ENCODE data around the gene MUL1. TPM values are rescaled to one million over a fixed set of nuclear protein-coding genes. Genes with fewer than 3 reads are reported as not detected.

The MUL1 gene
- total RNA-seq, 1 donor from 2014 or later = 28.1 TPM

GRCh38 chr1:20484519-20485462 lies 23.2 kb downstream of the MUL1 start:
- peak; percentile 2 for DNase-seq

DNA sequence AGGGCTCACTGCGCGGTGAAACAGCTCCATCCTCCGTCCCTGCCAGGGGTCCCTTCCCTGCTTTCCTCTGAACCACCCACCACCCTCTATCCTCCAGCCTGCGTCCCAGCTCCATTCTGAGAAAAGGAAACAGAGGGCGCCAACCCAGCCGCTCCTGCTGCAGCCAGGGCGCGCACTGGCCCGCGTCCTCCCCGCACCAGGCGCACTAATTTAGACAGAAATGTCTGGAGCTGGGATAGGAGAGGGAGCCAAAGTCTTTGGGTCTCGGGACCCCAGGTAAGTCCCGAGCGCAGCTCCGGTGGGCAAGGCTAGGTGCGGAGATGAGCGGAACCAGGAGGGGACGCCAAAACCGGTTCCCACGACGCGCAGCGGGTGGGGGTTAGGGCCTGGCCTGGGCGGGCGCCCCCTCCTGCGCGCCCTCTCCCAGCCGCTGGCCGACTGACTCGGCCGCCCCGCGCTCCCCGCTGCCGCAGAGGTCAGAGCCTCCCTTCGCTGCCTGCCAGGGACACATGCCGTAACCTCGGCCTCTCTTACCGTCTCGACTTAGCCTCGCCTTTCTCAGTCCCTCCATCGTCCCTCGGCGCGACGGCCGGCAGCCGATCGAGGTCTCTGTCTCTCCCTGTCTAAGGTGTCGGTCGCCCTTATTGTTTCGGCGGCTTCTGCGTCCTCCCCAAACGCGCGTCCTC lies 24.0 kb downstream of the MUL1 start:
- peak; percentile 14 for DNase-seq

GRCh38 chr1:20483098-20483832 lies 24.7 kb downstream of the MUL1 start:
- no peak for DNase-seq

GRCh38 chr1:20481643-20482498 lies 26.1 kb downstream of the MUL1 start:
- DNase-seq = no peak

DNA sequence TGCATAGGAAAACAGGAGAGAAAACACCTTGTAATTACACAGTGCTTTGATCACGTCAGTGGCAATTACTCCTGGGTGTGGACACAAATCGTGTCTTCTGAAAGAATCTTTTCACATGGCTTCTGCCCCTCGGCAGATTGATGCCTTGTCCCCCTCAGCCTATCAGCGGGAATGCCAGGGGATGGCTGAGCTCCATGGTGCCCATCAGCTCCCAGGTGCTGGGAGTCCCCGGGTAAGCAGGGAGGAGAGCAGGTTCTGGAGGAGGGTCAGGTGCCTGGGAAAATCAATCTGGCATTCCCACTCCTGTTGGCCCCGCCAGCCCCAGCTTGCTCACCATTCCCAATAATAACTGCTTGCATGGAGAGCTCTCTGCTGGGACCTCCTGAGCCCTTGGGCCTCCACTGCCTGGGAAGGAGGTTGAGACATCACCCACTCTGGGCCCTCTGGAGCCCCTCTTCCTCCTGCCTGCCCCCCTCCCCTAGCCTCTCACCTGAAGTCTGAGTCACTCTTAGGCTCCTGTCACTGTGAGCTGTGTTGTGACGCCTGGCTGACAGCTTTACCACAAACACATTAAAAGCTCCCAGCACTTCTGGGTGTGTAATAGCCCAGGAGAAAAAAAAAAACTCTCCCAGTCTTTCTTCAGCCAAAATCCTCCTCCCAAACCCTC lies 26.9 kb downstream of the MUL1 start:
- DNase-seq = no peak

DNA sequence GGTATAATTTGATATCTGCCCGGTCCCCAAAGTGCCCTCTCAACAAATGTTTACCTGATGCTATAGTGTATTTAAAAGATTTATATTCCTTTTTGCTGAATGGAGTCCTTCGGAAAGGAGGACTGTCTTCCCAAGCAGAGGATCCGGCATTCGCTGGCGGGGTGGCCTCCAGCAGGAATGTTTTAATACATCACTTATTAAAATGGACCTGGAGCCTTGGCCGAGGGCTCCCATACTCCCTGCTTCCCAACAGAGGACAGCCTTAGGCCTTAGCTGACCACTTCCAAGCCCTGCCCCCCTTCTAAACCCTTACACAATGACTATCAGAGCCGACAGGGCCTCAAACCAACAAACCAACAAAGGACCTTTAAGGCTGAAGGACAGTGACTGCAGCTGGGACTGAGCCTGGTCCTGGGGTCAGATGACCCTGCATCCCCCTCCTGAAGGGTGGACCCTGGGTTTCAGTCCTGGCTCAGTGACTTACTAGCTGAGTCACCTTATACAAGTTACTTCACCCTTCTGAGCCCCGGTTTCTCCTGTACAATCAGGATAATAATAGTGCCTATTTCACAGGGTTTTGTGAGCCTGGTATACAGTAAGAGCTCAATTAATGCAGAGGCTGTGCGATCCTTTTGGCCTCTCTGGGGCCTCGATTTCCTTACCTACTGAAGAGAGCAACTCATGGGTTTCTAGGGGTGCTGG lies 27.6 kb downstream of the MUL1 start:
- no peak for DNase-seq

DNA sequence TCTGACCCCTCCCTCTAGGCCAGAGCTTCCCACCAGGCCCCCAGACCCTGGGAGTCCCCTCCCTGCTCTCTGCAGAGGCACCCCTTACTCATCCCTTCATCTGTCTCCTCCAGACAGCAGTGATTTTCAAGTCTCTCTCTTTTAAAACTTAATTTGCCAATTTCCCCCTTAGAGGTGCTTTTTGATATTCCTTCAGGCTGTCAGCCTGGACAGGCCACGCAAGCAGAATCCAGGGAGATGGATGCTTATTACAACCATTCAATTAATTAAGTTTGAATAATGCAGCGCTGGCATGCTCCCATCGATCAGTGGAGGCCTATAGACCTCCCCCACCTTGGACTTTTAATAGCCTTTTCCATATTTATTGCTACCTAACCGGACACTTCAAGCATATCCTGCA lies 28.1 kb downstream of the MUL1 start:
- DNase-seq = no peak

DNA sequence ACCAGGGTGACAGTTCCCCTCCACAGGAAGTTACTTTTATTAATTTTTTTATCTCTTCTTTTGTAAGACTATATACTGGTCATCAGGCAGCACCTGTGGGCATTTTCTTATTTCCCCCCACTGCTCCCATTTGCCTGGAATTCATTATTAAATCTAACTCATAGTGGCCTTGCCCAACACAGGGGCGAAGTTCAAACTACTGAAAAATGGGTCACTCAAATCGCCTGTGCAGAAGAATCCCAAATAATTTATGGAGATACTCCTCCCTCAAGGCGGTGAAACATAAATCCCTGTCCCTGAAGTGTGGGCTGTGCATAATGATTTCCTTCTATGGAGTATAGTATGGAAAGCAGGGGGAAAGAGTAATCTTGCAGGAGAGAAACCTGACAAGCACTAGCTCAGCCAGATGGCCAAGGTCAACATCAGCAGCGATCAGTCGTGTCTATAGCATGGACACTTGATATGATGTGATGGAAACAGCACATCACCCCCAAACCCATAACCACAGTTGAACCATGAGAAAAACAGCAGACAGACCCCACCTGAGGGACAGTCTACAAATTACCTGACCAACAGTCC lies 29.8 kb downstream of the MUL1 start:
- DNase-seq = no peak

GRCh38 chr1:20477348-20478056 lies 30.4 kb downstream of the MUL1 start:
- DNase-seq = peak; percentile 51

DNA sequence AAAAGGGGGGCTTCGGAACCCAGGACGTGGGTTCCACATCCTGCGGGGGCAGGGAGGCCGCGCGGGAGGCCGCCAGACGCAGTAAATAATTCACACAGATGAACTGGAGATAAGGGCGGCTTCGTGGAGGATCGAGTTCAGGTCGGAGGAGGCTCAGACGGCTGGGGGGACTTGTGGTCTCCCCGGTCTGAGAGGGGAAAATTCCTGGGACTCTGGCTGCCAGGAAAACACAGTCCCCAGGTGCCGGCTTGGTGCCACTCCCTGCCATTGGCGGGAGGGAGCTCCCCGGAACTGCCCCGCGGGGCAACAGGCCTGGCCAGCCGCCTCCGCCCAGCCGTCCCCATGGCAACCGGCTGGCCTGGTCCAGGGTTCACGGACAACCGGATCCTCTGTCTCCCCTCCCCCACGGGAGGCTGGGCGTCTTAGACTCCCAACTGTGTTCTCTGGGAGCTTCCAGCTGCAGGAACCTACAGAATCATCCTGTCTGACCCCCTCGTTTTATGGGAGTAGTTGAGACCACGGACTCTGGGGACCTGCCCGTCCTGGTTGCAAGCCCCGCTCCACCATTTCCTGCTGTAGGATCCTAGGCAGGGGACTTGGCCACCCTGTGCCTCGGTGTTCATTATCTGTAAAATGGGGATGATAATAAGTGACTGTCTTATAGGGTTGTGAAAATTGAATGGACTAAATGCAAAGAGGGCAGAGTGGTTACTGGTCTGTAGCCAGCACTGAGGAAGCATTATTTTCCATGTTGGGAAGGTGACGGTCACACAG lies 31.5 kb downstream of the MUL1 start:
- peak; percentile 8 for DNase-seq

DNA sequence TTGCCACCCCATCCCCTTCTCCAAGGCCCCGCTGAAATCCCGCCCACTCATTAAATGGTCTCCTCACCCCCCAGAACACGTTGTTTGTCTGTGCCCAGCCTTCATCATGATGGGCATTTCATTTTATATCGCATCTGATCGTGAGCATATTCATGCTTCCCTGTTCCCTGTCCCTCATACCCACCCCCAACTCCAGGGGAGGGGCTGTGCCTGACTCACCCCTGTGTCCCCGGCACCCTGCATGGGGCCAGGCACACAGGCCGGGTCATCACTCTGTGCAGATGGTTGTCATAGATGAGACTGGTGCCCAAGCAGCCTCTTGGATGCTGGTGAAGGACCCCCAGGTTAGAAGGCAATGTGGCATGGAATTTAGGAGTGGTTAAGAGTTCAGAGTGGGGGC lies 33.0 kb downstream of the MUL1 start:
- no peak for DNase-seq

DNA sequence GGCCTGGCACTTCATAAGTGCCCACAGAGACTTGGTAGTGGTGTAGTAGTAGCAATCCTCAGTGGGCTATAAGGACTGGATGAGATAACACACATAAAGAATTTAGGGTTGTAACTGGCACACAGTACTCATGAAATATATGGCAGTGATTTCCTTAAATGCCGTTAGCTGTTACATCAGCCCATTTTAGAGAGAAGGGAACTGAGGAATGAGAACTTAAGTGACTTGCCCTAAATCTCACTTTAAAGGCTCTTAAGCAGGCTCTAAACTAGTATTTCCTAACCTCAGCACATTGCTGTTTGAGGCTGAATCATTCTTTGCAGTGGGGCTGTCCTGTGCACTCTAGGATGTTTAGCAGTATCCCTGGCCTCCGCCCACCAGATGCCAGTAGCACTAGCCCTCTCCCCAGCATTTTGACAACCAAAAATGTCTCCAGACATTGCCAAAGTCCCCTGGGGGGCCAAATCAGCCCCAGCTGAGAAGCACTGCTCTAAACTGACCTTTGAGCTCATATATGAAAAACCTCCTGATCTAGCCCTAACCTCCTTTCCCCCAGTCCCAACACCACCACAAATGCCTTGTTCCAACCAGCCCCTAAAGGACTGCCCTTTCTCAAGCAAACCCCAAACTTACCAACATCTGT lies 33.5 kb downstream of the MUL1 start:
- DNase-seq = no peak

DNA sequence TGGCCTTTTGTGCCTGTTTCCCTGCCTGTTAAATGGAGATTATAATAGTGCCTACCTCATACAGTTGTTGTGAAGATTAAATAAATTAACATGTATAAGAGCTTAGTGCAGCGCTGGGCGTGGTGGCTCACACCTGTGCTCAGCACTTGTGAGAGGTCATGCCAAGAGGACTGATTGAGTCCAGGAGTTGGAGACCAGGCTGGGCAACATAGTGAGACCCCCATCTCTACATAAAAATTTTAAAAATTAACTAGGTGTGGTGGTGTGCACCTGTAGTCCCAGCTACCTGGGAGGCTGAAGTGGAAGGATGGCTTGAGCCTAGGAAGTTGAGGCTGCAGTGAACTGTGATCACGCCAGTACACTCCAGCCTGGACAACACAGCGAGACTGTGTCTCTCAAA lies 34.1 kb downstream of the MUL1 start:
- DNase-seq = no peak

GRCh38 chr1:20472860-20473711 lies 34.9 kb downstream of the MUL1 start:
- DNase-seq = peak; percentile 84

DNA sequence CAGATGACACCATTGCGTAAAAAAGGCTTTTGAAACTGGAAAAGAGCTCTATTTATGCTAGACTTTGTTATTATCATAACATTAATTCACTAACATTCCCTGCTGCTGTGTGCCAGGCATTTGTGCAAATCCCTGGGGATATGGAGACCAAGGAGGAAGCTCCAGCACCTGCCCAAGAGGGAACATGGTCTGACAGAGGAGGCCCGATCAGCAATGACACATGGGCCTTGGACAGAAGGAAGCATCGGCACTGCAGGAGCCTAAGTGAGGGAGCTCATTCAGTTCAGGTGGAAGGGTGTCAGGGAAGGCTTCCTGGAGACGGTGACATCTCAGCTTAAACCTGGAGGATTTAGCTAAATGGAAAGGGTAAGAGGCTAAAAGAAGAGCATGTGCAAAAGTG lies 35.8 kb downstream of the MUL1 start:
- no peak for DNase-seq

DNA sequence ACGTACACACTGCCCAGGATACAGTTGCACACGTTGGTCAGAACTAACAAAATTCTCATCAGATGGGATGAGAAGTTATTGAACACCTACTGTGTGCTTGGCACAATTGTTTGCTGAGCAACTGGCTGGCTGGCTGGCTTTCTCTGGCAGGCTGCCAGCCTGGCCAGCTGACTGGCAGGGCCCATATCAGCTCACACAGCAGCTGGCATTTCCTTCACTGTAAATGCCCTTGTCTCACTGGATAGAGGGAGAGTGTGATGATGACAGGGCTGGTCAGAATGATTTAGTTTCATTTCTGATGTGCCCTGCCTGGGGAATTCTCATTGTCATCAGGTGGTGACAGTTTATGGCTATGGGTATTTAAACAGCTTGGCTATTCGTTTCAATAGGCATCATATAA lies 37.8 kb downstream of the MUL1 start:
- peak; percentile 62 for DNase-seq

DNA sequence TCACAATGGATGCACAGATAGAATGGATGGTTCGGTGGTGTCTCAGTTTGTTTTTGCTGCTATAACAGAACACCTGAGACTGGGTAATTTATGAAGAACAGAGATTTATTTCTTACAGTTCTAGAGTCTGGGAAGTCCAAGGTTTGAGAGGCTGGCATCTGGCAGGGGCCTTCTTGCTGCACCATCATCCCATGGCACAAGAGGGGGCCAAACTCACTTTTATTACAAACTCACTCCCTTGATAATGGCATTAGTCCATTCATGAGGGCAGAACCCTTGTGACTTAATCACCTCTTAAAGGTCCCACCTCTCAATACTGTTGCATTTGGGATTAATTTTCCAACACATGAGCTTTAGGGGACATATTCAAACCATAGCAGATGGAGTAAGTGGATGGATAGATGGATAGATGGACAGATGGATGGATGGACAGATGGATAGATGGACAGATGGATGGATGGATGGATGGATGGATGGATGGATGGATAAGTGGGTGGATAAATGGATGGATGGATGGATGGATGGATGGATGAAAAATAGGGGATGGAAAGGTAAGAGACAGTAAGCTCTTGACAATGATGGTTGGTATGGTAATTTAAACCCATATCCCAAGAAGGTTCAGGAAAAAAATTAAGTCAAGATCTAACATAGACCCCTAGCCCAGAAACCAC lies 38.4 kb downstream of the MUL1 start:
- DNase-seq = no peak
